GM19025 (cell line): ENCODE results near the gene ITGB2.

Experiments used
- ATAC-seq: cut with Tn5 transposase; IDR thresholded peaks from one replicate; pipeline ENCODE4 v1.9.1; 2021; ENCODE audit warnings: mild to moderate bottlenecking, low read depth, moderate library complexity; ENCODE audit not compliant: unreplicated experiment

The ITGB2 gene

DNA sequence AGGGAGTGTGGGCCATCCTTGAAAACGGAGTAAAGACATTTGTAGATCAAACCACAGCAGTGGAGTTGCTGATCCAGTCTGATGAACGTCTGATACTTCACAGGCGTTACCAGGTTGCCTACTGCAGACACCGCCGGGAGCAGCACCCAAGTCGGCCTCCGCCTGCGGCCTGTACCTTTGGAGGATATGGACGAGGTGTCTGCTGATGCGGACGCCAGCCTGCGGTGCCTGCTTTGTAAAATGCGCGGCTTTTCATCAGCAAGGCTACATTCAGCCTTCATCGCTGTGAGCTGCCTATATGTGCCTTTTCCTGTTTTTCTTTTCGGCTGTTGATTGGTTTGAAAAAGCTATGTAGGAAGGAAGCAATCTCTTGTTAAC, 35.1 kb upstream of the ITGB2 start:
- ATAC-seq, result no peak

DNA sequence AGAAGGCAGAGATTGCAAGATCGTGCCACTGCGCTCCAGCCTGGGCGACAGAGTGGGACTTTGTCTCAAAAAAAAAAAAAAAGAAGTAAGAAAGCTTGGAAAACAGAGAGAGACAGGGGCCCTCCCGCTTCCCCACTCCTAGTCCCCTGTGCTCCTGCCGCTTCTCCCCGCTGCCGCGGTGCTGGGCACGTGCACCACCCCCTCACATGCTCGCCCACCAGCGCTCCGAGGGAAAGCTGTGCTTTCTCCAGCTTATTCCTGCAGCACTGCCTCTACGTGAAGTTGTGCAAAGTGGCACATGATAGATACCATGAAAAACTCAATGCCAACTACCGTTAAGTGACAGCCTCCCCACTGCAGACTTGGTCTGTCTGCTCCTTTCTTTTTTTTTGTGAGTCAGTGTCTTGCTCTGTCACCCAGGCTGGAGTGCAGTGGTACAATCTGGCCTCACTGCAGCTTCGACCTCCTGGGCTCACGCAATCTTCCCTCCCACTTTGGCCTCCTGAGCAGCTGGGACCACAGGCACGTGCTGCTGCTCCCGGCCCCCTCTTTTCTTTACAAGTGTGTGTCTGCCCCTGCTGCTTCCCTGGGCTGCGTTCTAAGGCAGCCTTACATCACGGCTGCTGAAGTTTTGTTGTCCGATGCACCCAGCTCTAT, 34.6 kb upstream of the ITGB2 start:
- ATAC-seq, result no peak

DNA sequence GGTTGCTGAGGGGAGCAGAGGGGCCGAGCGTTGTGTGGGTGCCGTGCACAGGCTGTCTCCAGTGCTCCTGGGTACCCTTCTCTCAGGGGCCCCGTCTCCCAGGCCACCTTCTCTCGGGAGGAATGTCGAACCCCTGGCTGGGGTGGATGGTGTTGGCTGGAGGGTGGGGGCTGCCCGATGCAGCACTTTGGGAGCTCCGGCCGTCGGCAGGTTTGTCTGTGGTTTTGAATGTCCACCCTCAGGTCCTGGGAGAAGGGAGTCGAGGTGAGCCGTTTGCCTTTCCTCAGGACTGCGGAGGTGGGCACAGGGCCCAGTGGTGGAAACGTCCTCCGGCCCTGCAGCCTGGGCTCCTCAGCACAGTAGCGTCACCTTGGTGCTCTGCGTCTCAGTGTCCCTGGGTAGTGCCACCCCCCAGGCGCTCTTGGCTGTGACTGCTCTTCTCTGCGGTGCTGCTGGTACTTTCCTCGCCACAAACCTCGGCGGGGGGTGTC, 33.6 kb upstream of the ITGB2 start:
- no peak for ATAC-seq

DNA sequence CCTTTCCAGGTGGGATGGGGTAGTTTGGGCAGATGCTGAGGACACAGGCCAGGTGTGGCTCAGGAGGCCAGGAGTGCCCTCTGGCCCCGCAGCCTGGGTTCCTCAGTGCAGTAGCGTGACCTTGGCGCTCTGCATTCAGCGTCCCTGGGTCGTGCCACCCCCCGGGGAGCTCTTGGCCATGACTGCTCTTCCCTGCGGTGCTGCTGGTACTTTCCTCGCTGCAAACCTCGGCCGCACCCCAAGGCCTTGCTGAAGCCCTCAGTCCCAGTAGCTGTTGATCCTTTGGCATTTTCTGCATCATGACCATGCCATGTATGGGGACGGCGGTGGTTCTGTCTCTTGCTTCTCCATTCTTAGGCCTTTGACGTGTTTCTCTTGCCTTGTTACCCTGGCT, 32.9 kb upstream of the ITGB2 start:
- no peak for ATAC-seq

DNA sequence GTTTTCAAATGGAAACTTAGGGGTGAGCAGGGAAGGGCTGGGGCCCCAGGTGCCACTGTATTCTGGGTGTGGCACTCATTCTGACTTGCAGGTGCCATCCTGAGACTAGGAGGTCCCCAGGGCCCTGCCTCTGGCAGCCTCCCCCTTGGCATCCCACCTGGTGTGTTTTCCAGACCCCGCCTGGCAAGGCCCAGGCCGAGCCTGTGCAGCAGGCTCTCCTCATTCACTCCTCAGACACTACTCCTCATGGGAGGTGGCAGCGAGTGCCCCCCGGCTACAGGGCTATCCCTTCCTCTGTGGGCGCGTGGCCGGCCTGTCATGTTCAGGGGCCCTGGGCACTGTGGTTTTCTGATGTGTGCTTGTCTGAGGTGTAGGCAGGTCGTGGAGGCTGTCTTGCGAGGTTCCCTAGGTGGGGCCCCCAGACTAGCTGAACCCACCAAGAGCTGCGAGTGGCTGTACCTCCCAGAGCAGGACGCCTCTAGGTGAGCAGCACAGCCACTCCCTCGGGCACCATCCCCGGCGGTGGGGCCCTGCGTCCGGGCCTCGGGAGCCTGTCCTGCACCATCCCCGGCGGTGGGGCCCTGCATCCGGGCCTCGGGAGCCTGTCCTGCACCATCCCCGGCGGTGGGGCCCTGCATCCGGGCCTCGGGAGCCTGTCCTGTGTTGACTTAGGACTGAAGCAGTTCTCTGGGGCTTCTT, 32.4 kb upstream of the ITGB2 start:
- no peak for ATAC-seq

DNA sequence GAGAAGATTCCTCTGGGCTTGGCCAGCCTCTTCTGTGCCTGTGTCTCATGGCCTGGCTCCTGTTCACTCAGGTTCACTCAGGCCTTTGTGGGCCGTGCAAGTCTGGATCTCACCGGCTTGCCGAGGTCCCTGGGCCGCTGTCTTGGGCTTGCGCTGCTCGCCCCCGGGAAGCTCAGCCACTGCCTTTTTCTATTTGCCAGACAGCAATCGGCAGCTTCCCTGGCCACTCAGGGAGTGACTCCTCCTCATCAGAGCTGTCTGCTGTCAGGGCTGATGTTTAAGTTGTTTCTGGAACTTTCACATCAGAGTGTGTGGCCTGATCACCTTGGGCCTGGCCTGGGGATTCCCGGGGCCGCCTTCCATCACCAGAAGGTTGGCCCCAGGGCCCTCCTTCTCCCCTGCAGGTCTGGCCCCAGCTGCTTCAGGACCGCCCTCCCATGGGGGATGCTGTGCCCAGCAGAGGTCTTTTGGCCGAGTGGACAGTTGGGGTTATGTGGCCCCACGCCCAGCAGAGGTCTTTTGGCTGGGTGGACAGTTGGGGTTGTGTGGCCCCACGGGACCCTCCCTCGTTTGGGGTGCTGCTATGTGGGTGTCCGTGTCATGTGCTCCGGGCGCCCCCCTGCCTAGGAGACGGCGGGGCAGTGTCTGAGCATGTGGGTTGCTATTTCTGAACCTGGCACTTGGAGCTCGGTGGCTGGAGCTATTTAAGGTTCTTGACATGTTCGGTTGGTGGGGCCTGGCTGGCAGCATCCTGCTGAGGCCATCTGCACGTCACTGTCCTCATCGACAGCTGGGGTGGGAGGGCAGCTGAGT, 31.6 kb upstream of the ITGB2 start:
- ATAC-seq, result no peak

DNA sequence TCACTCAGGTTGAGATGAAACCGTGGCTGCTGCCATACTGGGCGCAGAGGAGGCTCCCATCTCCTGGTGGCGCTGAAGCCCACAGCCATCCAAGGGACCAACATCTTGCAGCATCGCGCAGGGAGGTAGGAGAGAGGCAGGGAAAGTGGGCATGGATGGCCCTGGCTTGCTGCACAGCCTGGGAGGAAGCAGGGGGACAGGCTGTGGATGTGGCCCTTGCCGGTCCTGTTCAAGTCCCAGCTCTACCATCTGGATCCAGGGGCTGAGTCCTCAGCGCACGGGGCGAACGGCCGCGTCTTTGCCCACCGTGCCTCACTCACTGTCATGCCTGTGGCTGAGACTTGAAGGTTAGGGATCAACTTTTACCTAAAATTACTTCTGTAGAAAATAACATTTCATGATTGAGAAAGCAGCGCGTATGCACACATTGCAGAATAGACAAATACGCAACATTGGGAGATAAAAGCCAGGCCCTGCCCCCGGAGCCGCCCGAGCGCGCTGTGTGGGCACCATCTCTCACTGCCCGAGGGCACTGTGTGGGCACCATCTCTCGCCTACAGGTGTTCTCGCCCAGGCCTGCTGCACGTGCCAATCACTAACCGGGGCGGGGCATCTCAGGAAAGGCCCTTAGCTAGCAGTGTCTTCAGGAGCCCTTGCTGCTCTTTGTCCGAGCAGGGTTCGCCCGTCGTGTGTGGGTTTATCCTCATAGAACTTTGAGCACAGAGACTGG, 30.7 kb upstream of the ITGB2 start:
- no peak for ATAC-seq

DNA sequence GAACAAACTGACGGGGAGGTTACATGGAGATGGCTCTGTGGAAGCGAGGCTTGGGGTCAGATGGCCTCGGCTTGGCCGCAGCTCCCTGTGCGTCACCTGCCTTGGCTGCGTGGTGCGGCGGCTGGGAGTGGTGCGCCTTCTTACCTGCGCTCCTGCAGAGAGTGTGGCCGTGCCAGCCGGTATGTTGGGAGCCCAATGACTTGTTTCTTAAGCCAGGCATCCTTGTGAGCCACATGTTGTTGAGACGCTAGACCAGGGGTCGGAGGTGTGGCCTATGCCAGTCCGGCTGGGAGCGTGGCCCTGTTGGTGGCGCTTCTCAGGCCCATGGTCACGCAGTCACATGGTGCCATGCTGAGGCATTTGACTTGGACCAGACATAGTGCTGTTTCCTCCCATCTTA, 29.7 kb upstream of the ITGB2 start:
- no peak for ATAC-seq

DNA sequence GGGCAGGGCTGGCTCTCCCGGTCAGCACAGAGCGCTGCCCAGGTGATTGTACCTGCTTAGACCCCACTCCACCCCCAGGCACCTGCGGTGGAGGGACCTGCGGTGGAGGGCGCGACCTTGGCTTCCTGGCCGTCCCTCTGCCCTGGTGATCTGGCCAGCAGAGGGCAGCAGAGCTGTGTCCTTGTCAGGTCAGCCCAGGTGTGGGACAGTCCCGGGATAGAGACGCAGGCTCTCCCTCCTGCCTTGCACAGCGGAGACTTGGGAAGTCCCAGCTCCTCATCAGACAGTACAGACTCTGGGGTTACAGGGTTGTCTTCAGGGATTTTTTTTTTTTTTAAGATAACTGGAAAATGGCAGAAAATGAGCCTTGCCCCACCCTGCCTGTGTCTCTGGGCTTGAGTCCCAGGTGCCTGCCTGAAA, 29.1 kb upstream of the ITGB2 start:
- ATAC-seq, result no peak

DNA sequence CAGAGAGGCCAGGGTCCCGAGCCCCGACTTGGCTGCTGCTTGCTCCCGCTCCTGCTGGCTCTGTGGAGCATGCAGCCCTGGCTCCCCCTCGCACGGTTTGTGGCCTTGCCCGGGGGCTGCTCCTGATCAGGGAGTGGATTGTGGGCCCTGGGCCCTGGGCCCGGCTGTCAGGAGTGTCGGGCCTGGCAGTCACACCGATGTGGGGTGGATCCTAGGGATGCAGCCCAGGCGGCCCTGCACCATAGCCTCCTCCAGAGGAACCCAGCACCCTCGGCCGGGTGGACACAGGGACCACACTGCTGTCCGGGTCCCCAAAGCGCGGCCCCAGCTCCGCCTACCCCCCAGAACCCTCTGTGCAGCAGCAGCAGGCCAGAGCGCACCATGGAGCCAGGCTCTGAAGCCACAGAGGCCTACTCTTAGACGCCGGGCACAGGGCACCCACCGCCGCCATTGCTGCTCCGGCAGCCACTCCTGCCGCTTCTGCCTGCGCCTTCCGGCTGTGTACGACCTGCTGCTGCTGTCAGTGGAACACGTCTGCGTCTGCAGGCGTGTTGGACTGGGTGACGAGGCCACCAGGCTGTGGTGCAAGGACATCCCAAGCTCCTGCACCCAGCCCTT, 28.6 kb upstream of the ITGB2 start:
- no peak for ATAC-seq

DNA sequence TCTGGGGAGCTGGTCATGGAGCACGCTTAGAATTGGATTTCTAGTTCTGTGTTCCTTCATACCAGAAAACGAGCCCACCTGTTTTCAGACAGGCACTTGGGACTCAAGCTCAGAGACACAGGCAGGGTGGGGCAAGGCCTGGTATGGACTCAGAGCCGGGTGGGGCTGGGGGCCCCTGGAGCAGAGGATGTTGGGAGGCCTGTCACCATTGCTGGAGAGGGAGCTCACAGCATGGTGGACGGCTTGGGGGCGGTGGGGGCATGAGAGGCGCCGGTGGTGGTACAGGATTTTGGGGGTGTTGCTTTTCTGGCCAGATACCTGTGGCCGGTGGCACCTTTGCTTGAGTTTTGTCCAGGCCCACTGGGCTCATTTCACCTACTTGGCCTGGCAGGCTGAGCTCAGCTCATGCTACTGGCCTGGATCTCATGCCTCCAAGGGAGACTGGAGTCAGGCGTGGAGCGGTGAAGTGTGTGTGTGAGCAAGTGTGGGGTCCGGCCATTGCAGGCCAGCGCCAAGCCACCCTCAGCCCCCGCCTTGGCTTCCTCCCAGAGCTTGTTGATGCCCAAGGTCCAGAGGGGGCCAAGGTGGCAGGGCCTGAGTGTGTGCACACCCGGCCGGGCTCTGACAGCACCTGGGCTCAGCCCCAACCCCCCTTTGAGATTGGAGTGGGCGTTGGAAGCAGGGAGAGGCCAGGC, 27.9 kb upstream of the ITGB2 start:
- no peak for ATAC-seq

DNA sequence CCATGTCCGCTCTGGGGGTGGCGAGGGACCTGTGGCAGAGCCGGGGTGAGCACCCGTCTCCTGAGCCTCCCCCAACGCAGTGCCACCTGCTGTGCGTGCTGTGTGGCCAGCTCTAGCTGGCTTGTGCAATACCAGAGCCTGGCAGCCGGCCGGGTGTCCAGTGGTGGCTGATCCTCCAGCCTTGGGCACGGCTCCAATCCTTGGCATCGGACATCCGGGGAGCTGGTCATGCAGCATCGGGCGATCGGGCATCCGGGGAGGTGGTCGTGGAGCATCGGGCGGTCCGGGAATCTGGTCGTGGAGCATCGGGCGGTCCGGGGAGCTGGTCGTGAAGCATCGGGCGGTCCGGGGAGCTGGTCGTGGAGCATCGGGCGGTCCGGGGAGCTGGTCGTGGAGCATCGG, 27.2 kb upstream of the ITGB2 start:
- no peak for ATAC-seq

DNA sequence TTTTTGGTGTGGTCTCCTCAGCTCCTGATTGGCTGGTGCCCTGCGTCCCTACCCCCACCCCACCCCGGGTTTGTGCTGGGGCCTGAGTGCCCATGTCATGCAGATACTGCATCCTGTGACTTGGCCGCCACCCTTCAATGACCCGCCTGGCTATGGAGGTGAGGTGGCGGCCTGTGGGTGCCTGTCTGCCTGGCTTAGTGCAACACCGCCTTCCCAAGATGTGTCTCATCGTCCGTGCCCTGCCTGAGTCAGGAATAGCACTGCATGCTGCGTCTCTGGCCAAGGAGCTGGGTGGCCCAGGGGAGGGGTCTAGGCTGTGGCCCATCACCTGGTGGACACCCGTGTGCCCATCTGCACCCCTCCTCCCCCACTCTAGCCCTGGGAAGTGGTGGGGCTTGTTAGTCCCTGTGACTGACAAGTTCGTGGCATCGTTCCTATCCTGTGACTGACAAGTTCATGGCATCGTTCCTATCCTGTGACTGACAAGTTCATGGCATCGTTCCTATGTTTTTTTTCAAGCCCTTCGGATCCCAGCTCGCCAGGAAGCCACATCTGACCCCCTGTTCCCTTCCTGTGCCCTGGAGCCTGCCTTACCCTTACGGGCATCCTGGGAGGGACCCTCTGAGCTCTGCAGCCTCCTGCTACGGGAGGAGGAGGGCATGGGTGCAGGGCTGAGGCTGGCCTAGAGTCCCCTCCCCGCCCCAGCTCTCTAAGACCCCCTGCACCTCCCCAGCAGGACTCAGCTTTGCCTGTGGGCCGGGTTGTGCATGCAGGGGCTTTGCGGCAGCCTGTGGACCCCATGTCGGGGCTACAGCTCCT, 26.6 kb upstream of the ITGB2 start:
- no peak for ATAC-seq

DNA sequence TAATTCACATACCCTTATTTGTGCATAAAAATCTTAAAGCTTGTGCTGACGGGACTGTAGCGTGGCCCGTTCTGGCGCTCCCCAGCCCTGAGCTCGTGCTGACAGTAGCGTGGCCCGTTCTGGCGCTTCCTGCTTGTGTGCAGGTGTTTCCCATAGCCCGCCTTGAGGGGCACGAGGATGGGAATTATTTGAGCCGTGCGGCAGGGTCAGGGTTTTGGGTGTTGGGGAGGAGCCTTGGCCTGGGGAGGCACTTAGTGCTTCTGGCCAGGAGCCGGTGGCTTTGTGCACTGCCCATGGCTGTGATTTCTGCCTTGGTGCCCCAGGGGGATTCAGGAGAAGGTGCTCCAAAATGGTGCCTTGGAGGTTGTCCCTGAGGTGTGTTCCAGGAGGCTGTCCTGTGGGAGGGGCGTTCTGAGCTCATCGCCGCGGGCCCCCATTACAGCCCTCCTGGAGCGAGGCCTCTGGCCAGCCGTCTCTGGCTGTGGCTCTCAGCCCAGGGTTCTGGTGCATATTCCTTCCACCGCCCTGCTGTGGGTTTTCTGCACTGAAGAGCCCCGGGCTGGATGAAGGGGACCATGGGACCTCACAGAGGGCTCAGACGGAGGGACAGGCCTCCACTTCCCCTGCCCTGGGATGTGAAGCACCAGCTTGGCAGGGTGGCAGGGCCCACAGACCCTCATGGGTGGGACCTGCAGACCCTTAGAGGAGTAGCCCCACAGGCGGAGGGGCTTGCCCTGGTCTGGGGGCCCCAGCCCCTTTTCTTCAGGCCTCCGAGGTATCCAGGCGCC, 25.7 kb upstream of the ITGB2 start:
- no peak for ATAC-seq

DNA sequence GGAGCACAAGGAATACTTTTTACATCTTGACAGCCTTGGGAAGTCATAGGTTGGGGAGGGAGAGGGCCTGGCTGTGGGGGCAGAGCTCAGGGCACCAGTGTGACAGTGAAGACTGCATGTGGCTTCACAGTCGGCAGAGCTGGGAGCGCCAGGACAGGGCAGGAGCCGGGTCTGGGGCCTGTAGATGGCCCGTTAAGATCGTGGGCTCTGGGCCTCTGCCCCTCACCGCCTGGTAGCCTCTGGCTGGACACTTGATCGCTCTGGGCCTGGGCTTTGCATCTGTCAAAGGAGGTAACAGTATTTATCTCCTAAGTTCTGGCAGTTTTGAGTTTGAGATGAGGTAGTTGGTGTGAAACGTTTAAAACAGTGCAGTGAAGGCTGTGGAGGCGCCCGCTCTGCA, 23.9 kb upstream of the ITGB2 start:
- no peak for ATAC-seq

DNA sequence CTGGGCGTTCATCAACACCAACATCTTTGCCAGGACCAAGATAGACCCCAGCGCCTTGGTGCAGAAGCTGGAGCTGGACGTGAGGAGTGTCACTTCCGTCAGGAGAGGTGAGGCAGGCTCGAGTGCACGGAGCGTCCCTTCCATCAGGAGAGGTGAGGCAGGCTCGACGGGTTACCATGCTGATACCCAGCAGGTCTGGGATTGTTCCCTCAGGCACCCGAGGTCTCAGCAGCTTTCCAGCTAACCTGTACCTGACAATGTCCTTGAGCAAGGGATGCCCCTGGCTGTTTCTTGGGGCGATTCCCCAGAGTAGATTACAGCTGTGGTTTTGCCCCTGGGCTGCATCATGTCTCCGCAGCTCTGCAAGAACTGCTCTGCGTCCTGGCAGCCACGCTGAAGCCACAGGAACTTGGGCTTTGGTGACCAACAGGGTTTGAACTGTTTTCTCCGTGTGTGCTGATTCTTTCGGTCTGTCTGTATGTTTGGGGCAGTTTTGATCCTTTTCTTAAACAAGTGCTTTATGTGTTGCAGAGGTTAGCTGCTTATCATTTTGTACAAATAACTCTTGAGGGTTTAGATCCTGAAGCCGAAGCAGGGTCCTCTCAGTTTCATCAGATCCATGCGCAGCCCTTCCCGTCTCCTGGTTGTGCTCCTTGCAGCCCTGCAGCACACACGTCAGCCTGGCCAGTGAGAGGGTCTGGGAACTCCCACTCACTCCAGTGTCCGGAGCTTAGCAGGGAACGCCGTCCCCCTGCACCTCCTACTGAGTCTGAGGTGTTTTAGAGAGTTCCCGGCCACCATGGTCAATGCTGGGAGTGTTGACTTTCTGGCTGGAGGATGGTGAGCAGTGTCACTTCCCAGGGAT, 23.2 kb upstream of the ITGB2 start:
- no peak for ATAC-seq

DNA sequence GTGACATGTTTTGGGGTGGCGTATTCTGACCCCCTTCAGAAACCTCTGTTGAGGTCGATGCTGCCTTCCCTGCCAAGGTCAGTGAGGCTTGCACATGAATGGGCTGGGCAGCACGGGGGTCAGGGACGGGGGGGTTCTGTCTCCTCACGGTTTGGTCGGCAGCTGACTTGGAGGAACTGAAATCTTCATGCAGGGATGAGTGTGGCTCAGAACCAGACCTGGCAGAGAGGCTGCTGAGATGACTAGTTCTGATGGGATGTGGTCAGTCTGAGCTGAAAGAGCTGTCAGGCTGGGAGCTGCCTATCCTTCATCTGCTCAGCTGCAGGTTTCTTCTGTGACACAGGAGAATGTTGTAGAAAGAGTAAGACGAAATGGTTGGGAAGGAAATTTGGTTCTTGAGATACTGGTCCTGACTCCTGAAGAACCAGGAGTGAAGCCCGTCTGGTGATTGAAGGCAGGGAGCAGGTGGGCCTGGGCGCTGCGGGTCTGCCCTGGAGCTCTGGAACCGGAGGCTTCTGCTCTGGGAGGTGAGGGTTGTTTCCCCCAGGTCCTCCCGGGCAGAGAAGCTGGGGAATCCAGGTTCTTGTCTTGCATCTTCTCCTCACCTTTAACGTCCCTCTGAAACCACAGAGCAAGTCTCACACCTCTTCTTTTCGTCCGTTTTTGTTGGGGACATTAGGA, 22.4 kb upstream of the ITGB2 start:
- ATAC-seq, result no peak
